Esophagus (tissue), 2 donors: ENCODE measurements around the gene ST6GALNAC1. TPM values are rescaled to one million over a fixed set of nuclear protein-coding genes. Genes with fewer than 3 reads are reported as not detected.

Source experiments
- H3K27ac ChIP-seq, 2 donors: one replicate each; pipeline ENCODE4 v1.5.1; 2013; ENCODE audit warnings: low read depth in 2 of 2, mild to moderate bottlenecking in 2 of 2, inconsistent platforms in 1 of 2, low read length in 1 of 2, moderate library complexity in 1 of 2
- H3K27me3 ChIP-seq, 2 donors: one replicate each; pipeline ENCODE4 v1.6.1; 2013; ENCODE audit warnings: low read length in 2 of 2, control low read depth in 1 of 2, mild to moderate bottlenecking in 1 of 2; ENCODE audit not compliant: insufficient read depth in 2 of 2, control insufficient read depth in 1 of 2
- H3K36me3 ChIP-seq, 2 donors: one replicate each; pipeline ENCODE4 v1.6.1; 2013; ENCODE audit warnings: low read length in 1 of 2; ENCODE audit not compliant: control insufficient read depth in 2 of 2, insufficient read depth in 2 of 2
- H3K4me1 ChIP-seq, 2 donors: one replicate each; pipeline ENCODE4 v1.6.1; 2013; ENCODE audit warnings: low read length in 1 of 2; ENCODE audit not compliant: control insufficient read depth in 2 of 2, insufficient read depth in 2 of 2
- H3K4me3 ChIP-seq, 2 donors: one replicate each; pipeline ENCODE4 v1.5.1; 2013; ENCODE audit warnings: low read length in 2 of 2, mild to moderate bottlenecking in 2 of 2, low read depth in 1 of 2, moderate library complexity in 1 of 2
- H3K9me3 ChIP-seq, 2 donors: one replicate each; pipeline ENCODE4 v1.6.1; 2013; ENCODE audit warnings: mild to moderate bottlenecking in 2 of 2, low read depth in 1 of 2, low read length in 1 of 2, moderate library complexity in 1 of 2; ENCODE audit not compliant: control insufficient read depth in 2 of 2, insufficient read depth in 1 of 2
- WGBS, 2 donors: extraction: QIAGEN DNeasy Blood & Tissue Kit; methylation state at CpG; one replicate each; pipeline ENCODE4 v1.1.7; 2013; 5-methylcytosine and 5-hydroxymethylcytosine counted together
- polyA plus RNA-seq, 2 donors: library from polyadenylated mRNA; stranded (reverse); fragments of 200-250 nt; gene quantifications; one replicate each; pipeline ENCODE4 v1.2.3, GENCODE V29; 2013
- donor health status: healthy with polysubstance abuse.
- donor health status: Bipolar disorder and iron deficiency.

ST6GALNAC1 gene
- polyA plus RNA-seq, 2 donors, result 20.1 to 40.1 TPM

- Histone ChIP-seq H3K4me1 (no peaks in the 10 kb centered on the region), H3K36me3 (peaks cover 0 to 2% of the 10 kb centered on the region in 2 donors), H3K27ac (no peak overlapping the region), H3K9me3 (no peaks in the 10 kb centered on the region), H3K4me3 (no peak overlapping the region), H3K27me3 (no peaks in the 10 kb centered on the region)
- WGBS, 2 donors, result 89% methylated on average over 6 of the region's 6 CpGs
Measured at GRCh38 chr17:76676629-76677028, 33.1 kb upstream of the ST6GALNAC1 start.

GRCh38 chr17:76675648-76676047, 32.1 kb upstream of the ST6GALNAC1 start:
- H3K27ac ChIP-seq, result no peak overlapping the region
- no peaks in the 10 kb centered on the region for H3K4me1 ChIP-seq
- 91 to 96% methylated on average over 6 of the region's 6 CpGs for WGBS, 2 donors
- peaks cover 0 to 2% of the 10 kb centered on the region in 2 donors for H3K36me3 ChIP-seq
- H3K9me3 ChIP-seq, result no peaks in the 10 kb centered on the region
- no peaks in the 10 kb centered on the region for H3K27me3 ChIP-seq
- H3K4me3 ChIP-seq, result no peak overlapping the region

- peaks cover 0 to 2% of the 10 kb centered on the region in 2 donors for H3K36me3 ChIP-seq
- no peaks in the 10 kb centered on the region for H3K27me3 ChIP-seq
- peak overlapping the region in 1 of 2 donors; percentile 26 for H3K27ac ChIP-seq
- no peaks in the 10 kb centered on the region for H3K9me3 ChIP-seq
- H3K4me3 ChIP-seq, result no peak overlapping the region
- no peaks in the 10 kb centered on the region for H3K4me1 ChIP-seq
- WGBS, 2 donors, result 97 to 98% methylated on average over 5 of the region's 5 CpGs
Measured at GRCh38 chr17:76674600-76674999, 31.0 kb upstream of the ST6GALNAC1 start.

- H3K4me3 ChIP-seq, result no peak overlapping the region
- no peaks in the 10 kb centered on the region for H3K4me1 ChIP-seq
- H3K27ac ChIP-seq, result no peak overlapping the region
- WGBS, 2 donors, result 79 to 83% methylated on average over 5 of the region's 5 CpGs
- peaks cover 0 to 2% of the 10 kb centered on the region in 2 donors for H3K36me3 ChIP-seq
- no peaks in the 10 kb centered on the region for H3K27me3 ChIP-seq
- H3K9me3 ChIP-seq, result no peaks in the 10 kb centered on the region
Measured at GRCh38 chr17:76673729-76674128, 30.2 kb upstream of the ST6GALNAC1 start.

- 80 to 90% methylated on average over 3 of the region's 3 CpGs for WGBS, 2 donors
- peak overlapping the region in 1 of 2 donors; percentile 97 for H3K27ac ChIP-seq
Measured at GRCh38 chr17:76672892-76673291, 29.3 kb upstream of the ST6GALNAC1 start.

GRCh38 chr17:76672270-76672851, 28.8 kb upstream of the ST6GALNAC1 start:
- Histone ChIP-seq H3K4me1 (peaks cover 0 to 3% of the 10 kb centered on the region in 2 donors), H3K4me3 (peak overlapping the region; percentile 56 to 61), H3K36me3 (no peaks in the 10 kb centered on the region), H3K9me3 (no peaks in the 10 kb centered on the region), H3K27me3 (no peaks in the 10 kb centered on the region), H3K27ac (peak overlapping the region; percentile 97 to 100)
- 35 to 39% methylated on average over 13 of the region's 13 CpGs for WGBS, 2 donors

More at GRCh38 chr17:76672892-76673291, 29.3 kb upstream of the ST6GALNAC1 start:
- Histone ChIP-seq H3K4me3 (no peak overlapping the region), H3K27me3 (no peaks in the 10 kb centered on the region), H3K4me1 (peaks cover 0 to 3% of the 10 kb centered on the region in 2 donors), H3K9me3 (no peaks in the 10 kb centered on the region), H3K36me3 (no peaks in the 10 kb centered on the region)

- Histone ChIP-seq H3K27me3 (no peaks in the 10 kb centered on the region), H3K4me1 (peaks cover 0 to 3% of the 10 kb centered on the region in 2 donors), H3K36me3 (no peaks in the 10 kb centered on the region), H3K4me3 (peak overlapping the region; percentile 56 to 61), H3K27ac (peak overlapping the region; percentile 97 to 100), H3K9me3 (no peaks in the 10 kb centered on the region)
- 0% methylated on average over 19 of the region's 19 CpGs for WGBS, 2 donors
Measured at GRCh38 chr17:76671912-76672262, 28.3 kb upstream of the ST6GALNAC1 start.

GRCh38 chr17:76671123-76671911, 27.8 kb upstream of the ST6GALNAC1 start:
- H3K4me1 ChIP-seq, result peaks cover 0 to 3% of the 10 kb centered on the region in 2 donors
- 9 to 10% methylated on average over 32 of the region's 32 CpGs for WGBS, 2 donors

GRCh38 chr17:76670718-76671122, 27.2 kb upstream of the ST6GALNAC1 start:
- no peak overlapping the region for H3K4me3 ChIP-seq
- no peaks in the 10 kb centered on the region for H3K27me3 ChIP-seq
- 38 to 39% methylated on average over 9 of the region's 9 CpGs for WGBS, 2 donors
- peaks cover 0 to 3% of the 10 kb centered on the region in 2 donors for H3K4me1 ChIP-seq
- H3K27ac ChIP-seq, result peak overlapping the region; percentile 97 to 100
- H3K36me3 ChIP-seq, result no peaks in the 10 kb centered on the region
- H3K9me3 ChIP-seq, result no peaks in the 10 kb centered on the region

More at GRCh38 chr17:76671123-76671911, 27.8 kb upstream of the ST6GALNAC1 start:
- H3K9me3 ChIP-seq, result no peaks in the 10 kb centered on the region
- H3K27me3 ChIP-seq, result no peaks in the 10 kb centered on the region
- H3K36me3 ChIP-seq, result no peaks in the 10 kb centered on the region
- peak overlapping the region; percentile 97 to 100 for H3K27ac ChIP-seq
- H3K4me3 ChIP-seq, result peak overlapping the region; percentile 22 to 61
